HUES48 (cell line): ENCODE data around the gene GRIK4.

Experiments
- H3K27ac ChIP-seq: one replicate; pipeline ENCODE4 v1.7.0; 2013; ENCODE audit warnings: low read depth, low read length, inconsistent platforms
- H3K27me3 ChIP-seq: 2 replicates; pipeline ENCODE4 v1.6.1; 2013; ENCODE audit warnings: mild to moderate bottlenecking, low read length; ENCODE audit not compliant: control insufficient read depth, insufficient read depth
- H3K36me3 ChIP-seq: 2 replicates; pipeline ENCODE4 v1.6.1; 2013; ENCODE audit warnings: low read length; ENCODE audit not compliant: control insufficient read depth, insufficient read depth
- H3K4me1 ChIP-seq: 2 replicates; pipeline ENCODE4 v1.6.1; 2013; ENCODE audit warnings: mild to moderate bottlenecking, low read length; ENCODE audit not compliant: control insufficient read depth, insufficient read depth
- H3K4me3 ChIP-seq: 2 replicates; pipeline ENCODE4 v1.5.1; 2013; ENCODE audit warnings: mild to moderate bottlenecking, low read depth, low read length
- H3K9ac ChIP-seq: 2 replicates; pipeline ENCODE4 v1.6.1; 2013; ENCODE audit warnings: mild to moderate bottlenecking, low read depth, low read length, moderate library complexity
- H3K9me3 ChIP-seq: 2 replicates; pipeline ENCODE4 v1.6.1; 2013; ENCODE audit warnings: low read length; ENCODE audit not compliant: control insufficient read depth, insufficient read depth

GRIK4 gene

GRCh38 chr11:120527111-120527761, 15.7 kb downstream of the GRIK4 start:
- H3K4me3 ChIP-seq: no peak overlapping the region
- H3K27me3 ChIP-seq: no peaks in the 10 kb centered on the region
- H3K9ac ChIP-seq: peak overlapping the region; percentile 59
- H3K36me3 ChIP-seq: no peaks in the 10 kb centered on the region
- H3K9me3 ChIP-seq: no peaks in the 10 kb centered on the region
- peak overlapping the region; percentile 64 for H3K27ac ChIP-seq
- peaks cover 19% of the 10 kb centered on the region for H3K4me1 ChIP-seq

DNA sequence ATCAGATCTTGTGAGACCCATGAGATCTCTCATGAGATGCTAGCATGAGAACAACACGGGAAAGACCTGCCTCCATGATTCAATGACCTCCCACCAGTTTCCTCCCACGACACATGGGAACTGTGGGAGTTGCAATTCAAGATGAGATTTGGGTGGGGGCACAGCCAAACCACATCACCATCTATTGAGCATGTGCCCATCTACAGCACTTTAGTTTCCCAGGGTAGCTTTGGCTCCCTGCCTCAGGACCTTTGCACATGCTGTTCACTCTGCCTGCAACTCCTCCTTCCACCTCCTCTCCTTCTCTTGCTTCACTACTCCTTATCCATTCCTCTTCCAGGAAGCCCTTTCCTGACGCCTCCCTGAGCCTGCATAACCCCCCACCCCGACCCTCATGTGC, 17.2 kb downstream of the GRIK4 start:
- Histone ChIP-seq H3K4me1 (peaks cover 17% of the 10 kb centered on the region), H3K27ac (no peak overlapping the region), H3K9ac (no peak overlapping the region), H3K36me3 (no peaks in the 10 kb centered on the region), H3K27me3 (no peaks in the 10 kb centered on the region), H3K9me3 (no peaks in the 10 kb centered on the region), H3K4me3 (no peak overlapping the region)

GRCh38 chr11:120529214-120529613, 17.7 kb downstream of the GRIK4 start:
- no peaks in the 10 kb centered on the region for H3K27me3 ChIP-seq
- H3K36me3 ChIP-seq: no peaks in the 10 kb centered on the region
- no peak overlapping the region for H3K4me3 ChIP-seq
- no peak overlapping the region for H3K27ac ChIP-seq
- H3K9ac ChIP-seq: no peak overlapping the region
- H3K9me3 ChIP-seq: no peaks in the 10 kb centered on the region
- H3K4me1 ChIP-seq: peaks cover 17% of the 10 kb centered on the region

GRCh38 chr11:120529911-120530310, 18.4 kb downstream of the GRIK4 start:
- no peak overlapping the region for H3K4me3 ChIP-seq
- H3K36me3 ChIP-seq: no peaks in the 10 kb centered on the region
- H3K27me3 ChIP-seq: no peaks in the 10 kb centered on the region
- H3K9me3 ChIP-seq: no peaks in the 10 kb centered on the region
- H3K4me1 ChIP-seq: peaks cover 17% of the 10 kb centered on the region
- no peak overlapping the region for H3K27ac ChIP-seq
- no peak overlapping the region for H3K9ac ChIP-seq

DNA sequence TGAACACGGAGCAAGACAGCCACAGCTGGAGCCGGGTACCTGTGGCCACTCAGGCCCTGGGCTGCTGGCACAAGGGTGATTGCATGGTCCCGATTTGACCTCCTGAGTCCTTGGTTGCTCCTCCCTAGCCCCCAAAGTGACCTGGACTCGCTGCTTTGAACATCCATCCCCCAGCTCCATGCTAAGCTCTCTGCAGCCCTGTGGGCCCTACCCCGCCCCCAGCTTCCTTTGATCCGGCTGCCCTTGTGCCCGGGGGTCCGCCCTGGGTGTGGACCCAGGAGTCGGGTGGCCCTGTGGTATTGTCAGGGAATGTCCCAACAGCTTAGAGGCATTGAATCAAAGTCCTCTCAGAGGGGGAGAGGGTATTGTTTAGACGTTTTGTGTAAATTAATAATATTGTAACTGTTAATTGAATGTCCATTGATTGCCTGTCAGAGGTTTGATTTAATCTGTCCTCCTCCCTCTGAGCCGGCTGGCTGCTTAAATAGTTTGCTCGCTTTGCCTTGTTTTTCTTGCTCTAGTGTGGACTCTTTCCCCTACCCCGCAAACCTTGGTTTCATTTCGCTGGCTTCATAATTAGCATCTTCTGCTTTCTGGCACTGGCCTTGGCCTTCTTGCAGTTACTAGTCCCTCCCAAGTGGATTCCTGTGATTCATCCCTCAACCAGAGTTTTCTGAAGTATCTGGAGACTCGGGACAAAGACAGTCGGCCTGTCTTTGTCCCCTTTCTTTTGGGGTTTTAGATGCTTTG, 20.7 kb downstream of the GRIK4 start:
- Histone ChIP-seq H3K36me3 (no peaks in the 10 kb centered on the region), H3K9ac (no peak overlapping the region), H3K27me3 (no peaks in the 10 kb centered on the region), H3K4me1 (peaks cover 10% of the 10 kb centered on the region), H3K27ac (no peak overlapping the region), H3K9me3 (no peaks in the 10 kb centered on the region), H3K4me3 (no peak overlapping the region)

DNA sequence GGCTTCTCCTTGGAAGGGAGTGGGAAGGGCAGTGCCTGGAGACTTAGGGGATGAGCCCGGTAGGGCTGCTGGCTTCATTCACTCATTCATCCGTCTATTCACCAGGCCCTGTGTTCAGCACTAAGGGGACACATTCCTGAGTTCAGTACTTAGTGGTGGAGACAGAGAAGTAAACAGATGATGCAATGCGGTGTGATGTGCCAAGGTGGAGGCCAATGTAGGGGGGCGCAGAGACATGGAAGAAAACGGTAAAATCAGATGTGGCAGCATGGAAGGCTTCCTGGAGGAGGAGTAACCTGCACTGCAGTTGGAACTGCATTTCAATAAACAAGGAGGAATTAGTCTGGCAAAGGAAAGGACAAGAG, 21.3 kb downstream of the GRIK4 start:
- H3K9me3 ChIP-seq: no peaks in the 10 kb centered on the region
- H3K27me3 ChIP-seq: no peaks in the 10 kb centered on the region
- peaks cover 7% of the 10 kb centered on the region; the same call in 1 of the 2 replicates for H3K4me1 ChIP-seq
- no peak overlapping the region for H3K27ac ChIP-seq
- no peak overlapping the region for H3K4me3 ChIP-seq
- H3K9ac ChIP-seq: no peak overlapping the region
- no peaks in the 10 kb centered on the region for H3K36me3 ChIP-seq

DNA sequence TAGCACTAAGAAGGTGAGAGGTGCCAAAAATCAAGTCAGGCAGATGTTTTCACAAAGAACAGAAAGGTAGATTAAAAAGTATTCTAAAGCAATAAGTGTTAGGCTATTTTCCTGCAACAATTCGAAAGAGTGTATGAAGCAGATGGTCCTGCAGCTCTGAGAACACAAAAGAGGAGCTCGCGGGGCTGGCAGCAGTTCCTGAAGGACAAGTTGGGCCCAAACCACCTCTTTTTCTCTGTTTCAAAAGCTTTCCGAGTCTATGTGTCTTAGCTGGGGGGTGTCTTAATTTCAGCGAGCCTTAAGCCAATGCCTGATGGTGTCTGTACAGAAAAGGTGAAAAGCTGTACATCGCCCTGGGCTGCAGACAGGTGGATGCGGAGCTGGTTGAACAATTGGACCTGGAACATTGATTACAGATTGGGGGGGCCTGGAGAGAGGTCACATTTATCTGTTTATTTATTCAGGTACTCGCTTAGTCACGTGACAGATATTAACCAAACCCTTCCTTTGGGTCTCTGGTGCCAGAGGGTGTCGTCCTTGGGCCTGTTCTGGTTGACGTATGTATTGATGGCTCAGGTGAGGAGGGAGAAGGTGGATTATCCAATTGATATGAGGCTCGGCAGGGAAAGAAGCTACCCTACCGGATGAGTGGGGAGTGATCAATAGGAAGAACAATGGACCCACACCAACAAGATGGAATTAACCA, 24.7 kb downstream of the GRIK4 start:
- Histone ChIP-seq H3K4me3 (no peak overlapping the region), H3K36me3 (no peaks in the 10 kb centered on the region), H3K27ac (no peak overlapping the region), H3K4me1 (peaks cover 7% of the 10 kb centered on the region; the same call in 1 of the 2 replicates), H3K9ac (no peak overlapping the region), H3K27me3 (no peaks in the 10 kb centered on the region), H3K9me3 (no peaks in the 10 kb centered on the region)

- Histone ChIP-seq H3K27me3 (no peaks in the 10 kb centered on the region), H3K9me3 (no peaks in the 10 kb centered on the region), H3K4me3 (no peak overlapping the region), H3K4me1 (peaks cover 7% of the 10 kb centered on the region; the same call in 1 of the 2 replicates), H3K27ac (no peak overlapping the region), H3K9ac (no peak overlapping the region), H3K36me3 (no peaks in the 10 kb centered on the region)
Measured at GRCh38 chr11:120536797-120537169, 25.2 kb downstream of the GRIK4 start.

- no peaks in the 10 kb centered on the region for H3K4me1 ChIP-seq
Measured at GRCh38 chr11:120537996-120538395, 26.4 kb downstream of the GRIK4 start.

DNA sequence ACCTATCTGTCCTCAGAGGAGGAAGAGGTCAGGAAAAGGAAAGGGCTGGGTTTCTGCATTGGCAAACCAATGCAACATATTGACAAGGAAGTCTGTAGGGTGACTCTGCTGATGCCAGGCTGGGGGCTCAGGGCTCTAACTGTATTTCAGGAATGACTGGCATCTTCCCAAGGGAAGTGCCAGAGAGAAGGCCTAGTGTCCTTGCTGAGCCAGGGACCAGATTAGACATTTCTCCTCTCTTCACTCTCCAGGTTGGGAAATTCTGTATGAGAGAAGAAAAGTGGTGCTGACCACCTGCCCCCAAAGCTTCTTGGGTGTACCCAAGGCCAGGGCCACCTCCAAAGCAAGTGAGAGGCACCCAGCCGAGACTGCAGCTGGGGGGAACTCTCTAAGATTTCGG, 27.2 kb downstream of the GRIK4 start:
- no peaks in the 10 kb centered on the region for H3K36me3 ChIP-seq
- no peak overlapping the region for H3K4me3 ChIP-seq
- H3K27me3 ChIP-seq: no peaks in the 10 kb centered on the region
- H3K9ac ChIP-seq: no peak overlapping the region
- H3K4me1 ChIP-seq: no peaks in the 10 kb centered on the region
- H3K27ac ChIP-seq: no peak overlapping the region
- H3K9me3 ChIP-seq: no peaks in the 10 kb centered on the region

More at GRCh38 chr11:120537996-120538395, 26.4 kb downstream of the GRIK4 start:
- Histone ChIP-seq H3K27ac (no peak overlapping the region), H3K4me3 (no peak overlapping the region), H3K36me3 (no peaks in the 10 kb centered on the region), H3K9me3 (no peaks in the 10 kb centered on the region), H3K27me3 (no peaks in the 10 kb centered on the region), H3K9ac (no peak overlapping the region)
